HFFc6 (cell line): ENCODE measurements around the gene CCDC32. TPM values are rescaled to one million over a fixed set of nuclear protein-coding genes. Genes with fewer than 3 reads are reported as not detected.

Source experiments
- DNase-seq: peaks from one replicate; pipeline ENCODE4 v3.0.0-alpha.2; 2018
- H3K27ac Mint-ChIP-seq: 2 replicates; pipeline ENCODE4 v1.8.0; 2020; ENCODE audit warnings: mild to moderate bottlenecking, mixed read lengths
- H3K27me3 Mint-ChIP-seq: 2 replicates; pipeline ENCODE4 v1.8.0; 2021; ENCODE audit warnings: mild to moderate bottlenecking, moderate library complexity, mixed read lengths; ENCODE audit not compliant: insufficient read depth
- H3K36me3 Mint-ChIP-seq: 2 replicates; pipeline ENCODE4 v1.8.0; 2021; ENCODE audit warnings: low read depth, mixed read lengths
- H3K4me1 Mint-ChIP-seq: 2 replicates; pipeline ENCODE4 v1.8.0; 2020; ENCODE audit warnings: low read depth, mixed read lengths
- H3K4me3 Mint-ChIP-seq: 2 replicates; pipeline ENCODE4 v1.8.0; 2020; ENCODE audit warnings: mild to moderate bottlenecking, moderate library complexity, mixed read lengths
- H3K9me3 Mint-ChIP-seq: 2 replicates; pipeline ENCODE4 v1.8.0; 2020; ENCODE audit warnings: mild to moderate bottlenecking, mixed read lengths
- CTCF ChIP-seq: fragments of 200-600 bp; sonication (generic); IDR thresholded peaks from 2 replicates; pipeline ENCODE4 v1.5.0; 2021; ENCODE audit warnings: antibody characterized with exemption, mild to moderate bottlenecking
- total RNA-seq, 6 experiments: library from RNA; stranded (reverse); fragmentation: NEBNext Ultra II Directional; extraction: Animal tissue kit (Norgen Biotek cat#: 25700); gene quantifications; 2 replicates in 1 of 6; 3 replicates in 5 of 6; pipeline ENCODE4 v1.2.3, GENCODE V29; 2021

The CCDC32 gene
- total RNA-seq, 6 experiments from 2014 or later: 17.6 to 21.4 (median 20.5) TPM

DNA sequence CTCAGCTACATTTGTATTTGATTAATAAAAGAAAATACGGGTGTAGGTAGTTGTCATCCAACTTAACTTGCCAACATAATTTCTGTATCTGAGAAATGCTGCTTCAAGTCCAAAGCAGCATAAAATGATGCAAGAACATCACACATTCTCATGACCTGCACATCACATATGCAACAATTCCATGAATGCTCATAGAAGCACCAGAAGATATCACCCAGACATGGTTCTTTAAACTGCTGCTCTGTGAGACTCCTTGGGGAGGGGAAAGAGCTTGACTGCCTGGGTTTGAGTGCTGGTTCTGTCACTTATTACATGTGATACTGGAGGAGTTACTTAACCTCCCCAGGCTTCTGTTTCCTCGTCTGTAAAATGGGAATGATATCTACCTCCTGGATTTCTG is 54.6 kb downstream of the CCDC32 start:
- Mint-ChIP-seq H3K4me1 (peaks cover 32% of the 10 kb centered on the region), H3K36me3 (no peaks in the 10 kb centered on the region), H3K27ac (no peak overlapping the region), H3K27me3 (peaks cover 33% of the 10 kb centered on the region), H3K4me3 (no peak overlapping the region; the same call in 1 of the 2 replicates), H3K9me3 (no peaks in the 10 kb centered on the region)
- DNase-seq: no peak
- no peak for TF ChIP-seq CTCF

DNA sequence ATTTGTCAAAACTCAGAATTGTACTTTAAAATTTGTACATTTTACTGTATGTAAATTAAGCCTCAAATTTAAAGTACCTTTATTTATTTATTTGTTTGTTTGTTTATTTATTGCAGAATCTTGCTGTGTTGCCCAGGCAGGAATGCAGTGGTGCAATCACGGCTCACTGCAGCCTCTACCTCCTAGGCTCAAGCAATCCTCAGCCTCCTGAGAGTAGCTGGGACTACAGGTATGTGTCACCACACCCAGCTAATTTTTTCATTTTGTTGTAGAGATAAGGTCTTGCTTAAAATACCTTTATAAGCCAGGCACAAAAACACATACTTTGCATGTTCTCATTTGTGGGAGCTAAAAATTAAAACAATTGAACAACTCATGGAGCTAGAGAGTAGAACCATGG is 56.6 kb downstream of the CCDC32 start:
- TF ChIP-seq CTCF: no peak
- H3K36me3 Mint-ChIP-seq: no peaks in the 10 kb centered on the region
- no peak for DNase-seq
- H3K27ac Mint-ChIP-seq: no peak overlapping the region
- H3K4me1 Mint-ChIP-seq: peaks cover 32% of the 10 kb centered on the region
- no peaks in the 10 kb centered on the region for H3K9me3 Mint-ChIP-seq
- peaks cover 22% of the 10 kb centered on the region for H3K27me3 Mint-ChIP-seq
- H3K4me3 Mint-ChIP-seq: no peak overlapping the region

GRCh38 chr15:40506964-40507571 is 57.8 kb downstream of the CCDC32 start:
- Mint-ChIP-seq H3K4me1 (peaks cover 27% of the 10 kb centered on the region), H3K27me3 (peaks cover 21% of the 10 kb centered on the region), H3K36me3 (no peaks in the 10 kb centered on the region), H3K9me3 (no peaks in the 10 kb centered on the region), H3K4me3 (peak overlapping the region; percentile 78), H3K27ac (no peak overlapping the region)
- peak; percentile 55 for DNase-seq
- TF ChIP-seq CTCF: peak; percentile 80

Other genes with a start within 250 kb of the CCDC32 start
- 10 to 100 TPM; 19.6 to 32.8 (median 23.4) TPM for gene INAFM2, start 241.3 kb downstream of the CCDC32 start, total RNA-seq
- gene CCDC9B, start 224.1 kb downstream of the CCDC32 start, total RNA-seq: 10 to 100 TPM; 54.3 to 92.3 (median 57.9) TPM
- gene PHGR1, start 214.0 kb downstream of the CCDC32 start, total RNA-seq: not detected
- gene DISP2, start 206.8 kb downstream of the CCDC32 start, total RNA-seq: under 1 TPM; 0.03 to 0.26 (median 0.21) TPM
- 10 to 100 TPM; 26.2 to 49.7 (median 47.5) TPM for gene KNSTRN, start 182.3 kb downstream of the CCDC32 start, total RNA-seq
- 10 to 100 TPM; 48.5 to 69.9 (median 50.4) TPM for gene IVD, start 159.2 kb downstream of the CCDC32 start, total RNA-seq
- gene BAHD1, start 124.1 kb downstream of the CCDC32 start, total RNA-seq: 10 to 100 TPM; 12.7 to 14.4 (median 14.2) TPM
- gene CHST14, start 94.1 kb downstream of the CCDC32 start, total RNA-seq: 10 to 100 TPM; 26.3 to 32.5 (median 28.4) TPM
- 10 to 100 TPM; 10.3 to 13.7 (median 11.9) TPM for gene RPUSD2, start 4.3 kb upstream of the CCDC32 start, total RNA-seq
- gene KNL1, start 29.2 kb upstream of the CCDC32 start, total RNA-seq: 10 to 100 TPM in 5 of 6 experiments, 1 to 10 TPM in 1; 8.9 to 26.8 (median 20.0) TPM
- gene RAD51, start 130.1 kb upstream of the CCDC32 start, total RNA-seq: 10 to 100 TPM in 5 of 6 experiments, 1 to 10 TPM in 1; 8.2 to 15.9 (median 12.1) TPM
- 10 to 100 TPM; 32.6 to 43.2 (median 35.6) TPM for gene RMDN3, start 190.2 kb upstream of the CCDC32 start, total RNA-seq
- gene GCHFR, start 199.0 kb upstream of the CCDC32 start, total RNA-seq: 1 to 10 TPM; 1.6 to 3.1 (median 2.7) TPM
- gene C15orf62, start 204.9 kb upstream of the CCDC32 start, total RNA-seq: under 1 TPM in 2 of 6 experiments, not detected in 4; 0.14 to 0.20 TPM
- gene ZFYVE19, start 242.0 kb upstream of the CCDC32 start, total RNA-seq: 10 to 100 TPM; 10.7 to 13.5 (median 12.1) TPM
- 10 to 100 TPM; 25.9 to 39.9 (median 29.6) TPM for gene DNAJC17, start 242.4 kb upstream of the CCDC32 start, total RNA-seq